ENCODE data around the gene CHST14.

DNA sequence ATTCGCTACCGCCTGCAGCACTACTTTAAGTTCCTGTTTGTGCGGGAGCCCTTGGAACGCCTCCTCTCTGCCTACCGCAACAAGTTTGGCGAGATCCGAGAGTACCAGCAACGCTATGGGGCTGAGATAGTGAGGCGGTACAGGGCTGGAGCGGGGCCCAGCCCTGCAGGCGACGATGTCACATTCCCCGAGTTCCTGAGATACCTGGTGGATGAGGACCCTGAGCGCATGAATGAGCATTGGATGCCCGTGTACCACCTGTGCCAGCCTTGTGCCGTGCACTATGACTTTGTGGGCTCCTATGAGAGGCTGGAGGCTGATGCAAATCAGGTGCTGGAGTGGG is 995 bp downstream of the CHST14 start:
- no peak for TF ChIP-seq POLR2AphosphoS5 (IDR thresholded peaks at IDR 0.05)
- TF ChIP-seq POLR2A (IDR thresholded peaks at IDR 0.05), result no peak
- TF ChIP-seq, protein P1, sequence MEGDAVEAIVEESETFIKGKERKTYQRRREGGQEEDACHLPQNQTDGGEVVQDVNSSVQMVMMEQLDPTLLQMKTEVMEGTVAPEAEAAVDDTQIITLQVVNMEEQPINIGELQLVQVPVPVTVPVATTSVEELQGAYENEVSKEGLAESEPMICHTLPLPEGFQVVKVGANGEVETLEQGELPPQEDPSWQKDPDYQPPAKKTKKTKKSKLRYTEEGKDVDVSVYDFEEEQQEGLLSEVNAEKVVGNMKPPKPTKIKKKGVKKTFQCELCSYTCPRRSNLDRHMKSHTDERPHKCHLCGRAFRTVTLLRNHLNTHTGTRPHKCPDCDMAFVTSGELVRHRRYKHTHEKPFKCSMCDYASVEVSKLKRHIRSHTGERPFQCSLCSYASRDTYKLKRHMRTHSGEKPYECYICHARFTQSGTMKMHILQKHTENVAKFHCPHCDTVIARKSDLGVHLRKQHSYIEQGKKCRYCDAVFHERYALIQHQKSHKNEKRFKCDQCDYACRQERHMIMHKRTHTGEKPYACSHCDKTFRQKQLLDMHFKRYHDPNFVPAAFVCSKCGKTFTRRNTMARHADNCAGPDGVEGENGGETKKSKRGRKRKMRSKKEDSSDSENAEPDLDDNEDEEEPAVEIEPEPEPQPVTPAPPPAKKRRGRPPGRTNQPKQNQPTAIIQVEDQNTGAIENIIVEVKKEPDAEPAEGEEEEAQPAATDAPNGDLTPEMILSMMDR (IDR thresholded peaks at IDR 0.05), result no peak

Measured in transverse colon (tissue), 4 donors.